Progenitor cell of endocrine pancreas (in vitro differentiated cells): ENCODE data around the gene PDCL3. TPM values are rescaled to one million over a fixed set of nuclear protein-coding genes. Genes with fewer than 3 reads are reported as not detected.

Experiments used
- DNase-seq: peaks from one replicate; pipeline ENCODE4 v3.0.0; 2021; ENCODE audit warnings: low spot score; ENCODE audit not compliant: unreplicated experiment
- H3K27ac Mint-ChIP-seq: 2 replicates; pipeline ENCODE4 v1.8.0; 2021; ENCODE audit warnings: mild to moderate bottlenecking, moderate library complexity, mixed read lengths
- H3K27me3 Mint-ChIP-seq: 2 replicates; pipeline ENCODE4 v1.8.0; 2021; ENCODE audit warnings: mixed read lengths
- H3K36me3 Mint-ChIP-seq: 2 replicates; pipeline ENCODE4 v1.8.0; 2022; ENCODE audit warnings: mixed read lengths; ENCODE audit not compliant: insufficient read depth
- H3K4me1 Mint-ChIP-seq: 2 replicates; pipeline ENCODE4 v1.8.0; 2021; ENCODE audit warnings: low read depth, mixed read lengths
- H3K4me3 Mint-ChIP-seq: 2 replicates; pipeline ENCODE4 v1.8.0; 2021; ENCODE audit warnings: low read depth, mild to moderate bottlenecking, moderate library complexity, mixed read lengths
- H3K9me3 Mint-ChIP-seq: 2 replicates; pipeline ENCODE4 v1.8.0; 2021; ENCODE audit warnings: low read depth, mixed read lengths
- CTCF ChIP-seq: fragments of 200-600 bp; sonication (generic); IDR thresholded peaks from one replicate; pipeline ENCODE4 v1.5.0; 2021; ENCODE audit warnings: antibody characterized with exemption, mild to moderate bottlenecking; ENCODE audit not compliant: unreplicated experiment
- long read RNA-seq: library from polyadenylated mRNA; unstranded; transcript quantifications from one replicate; pipeline ENCODE4 v2.0.0, GENCODE V29; 2020
- total RNA-seq: library from RNA; stranded (reverse); gene quantifications from 2 replicates; pipeline ENCODE4 v1.2.1, GENCODE V29; 2021

PDCL3 gene
- 36.8 and 37.1 TPM in 2 replicates for total RNA-seq
- long read RNA-seq, transcript PDCL3-201 (6 exons, 1,337 nt): major isoform, 49 of 56 reads
- long read RNA-seq, partial matches to known transcripts: 3 of 56 reads
- long read RNA-seq, other reads (novel, unspliced or antisense): 4 of 56 reads

GRCh38 chr2:100562613-100563406, at the start of gene PDCL3:
Gene PDCL3 (plus strand): TSS chr2:100562993. CDS start chr2:100563068, 75 bp downstream.
- H3K4me1 Mint-ChIP-seq: peaks cover 6% of the 10 kb centered on the region
- H3K4me3 Mint-ChIP-seq: peak within 1 kb of the TSS; percentile 91
- H3K27me3 Mint-ChIP-seq: peaks cover 9% of the 10 kb centered on the region
- peaks cover 10% of the 10 kb centered on the region for H3K36me3 Mint-ChIP-seq
- no peaks in the 10 kb centered on the region for H3K9me3 Mint-ChIP-seq
- TF ChIP-seq CTCF: peak; percentile 30
- H3K27ac Mint-ChIP-seq: peak within 1 kb of the TSS; percentile 99
- peak; percentile 91 for DNase-seq

- no peak overlapping the region for H3K27ac Mint-ChIP-seq
- H3K4me1 Mint-ChIP-seq: no peaks in the 10 kb centered on the region
- DNase-seq: no peak
- no peak overlapping the region for H3K4me3 Mint-ChIP-seq
- H3K36me3 Mint-ChIP-seq: no peaks in the 10 kb centered on the region
- H3K9me3 Mint-ChIP-seq: no peaks in the 10 kb centered on the region
- H3K27me3 Mint-ChIP-seq: peaks cover 19% of the 10 kb centered on the region
- no peak for TF ChIP-seq CTCF
These were observed 49.1 kb upstream of the PDCL3 start for GRCh38 chr2:100513650-100514049.

- peaks cover 6% of the 10 kb centered on the region for H3K4me1 Mint-ChIP-seq
These were observed 45.2 kb upstream of the PDCL3 start for GRCh38 chr2:100517556-100517955.

GRCh38 chr2:100518801-100519200, 44.0 kb upstream of the PDCL3 start:
- no peak for TF ChIP-seq CTCF
- DNase-seq: no peak
- Mint-ChIP-seq H3K4me3 (no peak overlapping the region), H3K36me3 (no peaks in the 10 kb centered on the region), H3K27me3 (peaks cover 16% of the 10 kb centered on the region), H3K4me1 (peaks cover 6% of the 10 kb centered on the region), H3K9me3 (no peaks in the 10 kb centered on the region), H3K27ac (no peak overlapping the region)

More at GRCh38 chr2:100517556-100517955, 45.2 kb upstream of the PDCL3 start:
- Mint-ChIP-seq H3K9me3 (no peaks in the 10 kb centered on the region), H3K36me3 (no peaks in the 10 kb centered on the region), H3K4me3 (no peak overlapping the region), H3K27me3 (peaks cover 16% of the 10 kb centered on the region), H3K27ac (no peak overlapping the region)
- TF ChIP-seq CTCF: no peak
- no peak for DNase-seq

- peaks cover 6% of the 10 kb centered on the region for H3K4me1 Mint-ChIP-seq
- DNase-seq: no peak
- no peak overlapping the region for H3K27ac Mint-ChIP-seq
- no peaks in the 10 kb centered on the region for H3K36me3 Mint-ChIP-seq
- peaks cover 16% of the 10 kb centered on the region for H3K27me3 Mint-ChIP-seq
- no peak overlapping the region for H3K4me3 Mint-ChIP-seq
- no peak for TF ChIP-seq CTCF
- H3K9me3 Mint-ChIP-seq: no peaks in the 10 kb centered on the region
These were observed 42.6 kb upstream of the PDCL3 start for GRCh38 chr2:100520224-100520623.
